ENCODE results near the gene EFHB.

DNA sequence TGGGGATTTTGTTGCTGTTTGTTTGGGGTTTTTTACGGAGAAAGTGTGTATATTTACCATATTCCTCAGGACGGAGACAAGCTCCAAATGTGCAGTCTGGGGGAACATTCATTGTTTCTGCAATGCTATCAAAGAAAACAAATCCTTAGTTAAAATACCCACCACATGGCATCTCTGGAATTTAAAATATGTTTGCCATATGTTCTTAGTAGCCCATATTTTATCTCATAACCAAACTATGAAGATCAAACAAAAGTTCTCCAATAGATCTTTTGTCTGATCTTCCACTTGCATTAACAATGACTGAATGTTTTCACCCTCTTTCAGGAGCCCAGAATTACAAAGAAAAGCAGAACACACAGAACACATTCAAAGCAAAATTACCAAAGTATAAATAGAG, 35.3 kb downstream of the EFHB start:
- TF ChIP-seq POLR2AphosphoS5 (IDR thresholded peaks at IDR 0.05; ENCODE audit: low read depth, low read length) (no peak), FOXP2 (optimal IDR thresholded peaks at IDR 0.05; ENCODE audit: borderline replicate concordance, extremely low read depth, extremely low read length, insufficient read depth) (no peak), SIN3A (IDR thresholded peaks at IDR 0.05; ENCODE audit: borderline replicate concordance, insufficient read depth, low read length) (no peak)
- TF ChIP-seq, protein P1, sequence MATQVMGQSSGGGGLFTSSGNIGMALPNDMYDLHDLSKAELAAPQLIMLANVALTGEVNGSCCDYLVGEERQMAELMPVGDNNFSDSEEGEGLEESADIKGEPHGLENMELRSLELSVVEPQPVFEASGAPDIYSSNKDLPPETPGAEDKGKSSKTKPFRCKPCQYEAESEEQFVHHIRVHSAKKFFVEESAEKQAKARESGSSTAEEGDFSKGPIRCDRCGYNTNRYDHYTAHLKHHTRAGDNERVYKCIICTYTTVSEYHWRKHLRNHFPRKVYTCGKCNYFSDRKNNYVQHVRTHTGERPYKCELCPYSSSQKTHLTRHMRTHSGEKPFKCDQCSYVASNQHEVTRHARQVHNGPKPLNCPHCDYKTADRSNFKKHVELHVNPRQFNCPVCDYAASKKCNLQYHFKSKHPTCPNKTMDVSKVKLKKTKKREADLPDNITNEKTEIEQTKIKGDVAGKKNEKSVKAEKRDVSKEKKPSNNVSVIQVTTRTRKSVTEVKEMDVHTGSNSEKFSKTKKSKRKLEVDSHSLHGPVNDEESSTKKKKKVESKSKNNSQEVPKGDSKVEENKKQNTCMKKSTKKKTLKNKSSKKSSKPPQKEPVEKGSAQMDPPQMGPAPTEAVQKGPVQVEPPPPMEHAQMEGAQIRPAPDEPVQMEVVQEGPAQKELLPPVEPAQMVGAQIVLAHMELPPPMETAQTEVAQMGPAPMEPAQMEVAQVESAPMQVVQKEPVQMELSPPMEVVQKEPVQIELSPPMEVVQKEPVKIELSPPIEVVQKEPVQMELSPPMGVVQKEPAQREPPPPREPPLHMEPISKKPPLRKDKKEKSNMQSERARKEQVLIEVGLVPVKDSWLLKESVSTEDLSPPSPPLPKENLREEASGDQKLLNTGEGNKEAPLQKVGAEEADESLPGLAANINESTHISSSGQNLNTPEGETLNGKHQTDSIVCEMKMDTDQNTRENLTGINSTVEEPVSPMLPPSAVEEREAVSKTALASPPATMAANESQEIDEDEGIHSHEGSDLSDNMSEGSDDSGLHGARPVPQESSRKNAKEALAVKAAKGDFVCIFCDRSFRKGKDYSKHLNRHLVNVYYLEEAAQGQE (IDR thresholded peaks at IDR 0.05; ENCODE audit: insufficient read depth in 1 of 2, low read depth in 2 of 2, low read length in 2 of 2) = no peak

Data from PFSK-1 (cell line).